NCI-H2196 treated with DMSO at 0.1 percent for 48 hours (cell line): ENCODE data around the gene COL18A1.

Source experiments
- DNase-seq: peaks from one replicate; lab custom pipeline; 2025; ENCODE audit not compliant: unreplicated experiment; lab: John Stamatoyannopoulos, UW

Gene COL18A1

DNA sequence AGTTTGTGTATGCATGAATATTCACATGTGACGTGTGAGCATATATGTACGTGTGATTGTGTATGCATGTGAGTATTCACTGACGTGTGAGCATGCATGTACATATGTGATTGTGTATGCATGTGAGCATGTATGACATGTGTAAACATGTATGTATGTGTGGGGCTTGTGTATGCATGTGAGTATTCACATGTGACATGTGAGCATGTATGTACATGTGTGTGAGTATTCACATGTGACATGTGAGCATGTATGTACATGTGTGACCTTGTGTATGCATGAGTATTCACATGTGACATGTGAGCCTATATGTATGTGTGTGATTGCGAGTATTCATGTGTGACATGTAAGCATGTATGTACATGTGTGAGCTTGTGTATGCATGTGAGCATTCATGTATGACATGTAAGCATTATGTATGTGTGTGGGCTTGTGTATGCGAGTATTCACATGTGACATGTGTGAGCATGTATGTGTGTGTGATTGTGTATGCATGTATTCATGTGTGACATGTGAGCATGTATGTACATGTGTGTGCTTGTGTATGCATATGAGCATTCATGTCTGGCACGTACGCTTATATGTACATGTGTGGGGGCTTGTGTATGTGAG, 47.8 kb downstream of the COL18A1 start:
- no peak for DNase-seq

DNA sequence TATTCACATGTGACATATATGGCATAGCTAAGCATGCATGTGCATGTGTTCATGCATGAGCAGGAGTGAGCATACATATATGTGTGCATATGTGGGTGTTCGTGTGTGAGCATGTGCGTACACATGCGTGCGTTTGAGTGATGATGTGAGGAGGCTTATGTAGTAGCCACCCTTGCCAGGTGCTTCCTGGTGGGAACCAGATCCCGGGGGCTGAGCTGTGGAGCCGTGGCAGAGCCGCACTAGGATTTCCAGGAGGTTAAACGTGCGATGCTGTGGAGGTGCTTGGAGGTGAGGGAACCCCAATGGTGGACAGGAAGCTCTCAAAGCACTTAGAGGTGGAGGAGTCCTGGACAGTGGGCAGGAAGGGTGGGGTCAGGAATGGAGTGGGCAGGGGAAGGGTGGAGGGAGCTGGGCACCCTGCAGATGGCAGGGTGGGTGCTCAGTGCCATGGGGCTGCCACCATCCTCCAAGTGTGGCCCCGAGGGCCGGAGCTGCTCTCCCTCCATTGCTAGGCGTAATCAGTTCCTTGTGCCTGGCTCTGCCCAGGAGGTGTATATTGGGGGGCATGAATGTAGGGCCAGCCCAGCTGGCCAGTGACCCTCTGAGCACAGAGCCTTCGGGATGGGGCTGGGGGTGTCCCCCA, 48.5 kb downstream of the COL18A1 start:
- no peak for DNase-seq

DNA sequence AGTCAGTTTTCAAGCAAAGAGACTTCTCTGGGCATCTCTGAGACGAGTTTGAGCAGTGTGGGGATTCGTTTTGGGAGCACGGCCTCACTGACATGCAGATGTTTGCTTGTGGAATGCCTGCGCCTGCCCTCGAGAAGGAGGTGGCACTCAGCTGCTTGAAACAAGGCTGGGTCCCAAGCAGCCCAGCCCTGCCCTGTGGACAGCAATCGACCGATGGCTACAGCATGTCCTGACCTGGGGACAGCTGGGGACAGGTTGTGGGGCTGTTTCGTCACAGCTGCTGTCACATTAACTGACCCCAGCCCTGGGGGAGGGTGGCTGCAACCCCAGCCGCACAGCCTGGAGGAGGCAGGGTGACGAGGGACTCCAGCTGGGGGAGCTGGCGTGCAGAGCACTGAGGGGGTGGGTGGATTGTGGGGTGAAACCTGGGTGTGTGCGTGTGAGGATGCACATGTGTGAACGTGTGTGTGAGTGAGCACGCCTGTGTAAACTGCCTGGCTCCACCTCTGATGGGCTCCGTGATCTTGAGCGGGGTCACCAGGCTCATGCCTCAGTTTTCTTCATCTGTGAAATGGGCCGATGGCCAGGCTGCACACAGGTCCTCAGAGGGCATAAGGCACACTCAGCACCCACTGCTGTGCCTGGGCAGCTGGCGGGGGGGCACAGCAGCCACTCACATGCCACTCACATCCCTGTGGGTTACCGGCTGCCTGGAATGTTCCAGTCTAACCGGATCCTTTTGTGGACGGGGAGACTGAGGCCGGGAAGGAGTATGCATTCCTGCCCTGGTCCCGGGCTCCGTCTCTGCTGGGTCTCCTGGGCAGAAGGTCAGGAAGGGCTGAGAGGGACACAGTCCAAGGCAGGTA, 49.3 kb downstream of the COL18A1 start:
- no peak for DNase-seq

DNA sequence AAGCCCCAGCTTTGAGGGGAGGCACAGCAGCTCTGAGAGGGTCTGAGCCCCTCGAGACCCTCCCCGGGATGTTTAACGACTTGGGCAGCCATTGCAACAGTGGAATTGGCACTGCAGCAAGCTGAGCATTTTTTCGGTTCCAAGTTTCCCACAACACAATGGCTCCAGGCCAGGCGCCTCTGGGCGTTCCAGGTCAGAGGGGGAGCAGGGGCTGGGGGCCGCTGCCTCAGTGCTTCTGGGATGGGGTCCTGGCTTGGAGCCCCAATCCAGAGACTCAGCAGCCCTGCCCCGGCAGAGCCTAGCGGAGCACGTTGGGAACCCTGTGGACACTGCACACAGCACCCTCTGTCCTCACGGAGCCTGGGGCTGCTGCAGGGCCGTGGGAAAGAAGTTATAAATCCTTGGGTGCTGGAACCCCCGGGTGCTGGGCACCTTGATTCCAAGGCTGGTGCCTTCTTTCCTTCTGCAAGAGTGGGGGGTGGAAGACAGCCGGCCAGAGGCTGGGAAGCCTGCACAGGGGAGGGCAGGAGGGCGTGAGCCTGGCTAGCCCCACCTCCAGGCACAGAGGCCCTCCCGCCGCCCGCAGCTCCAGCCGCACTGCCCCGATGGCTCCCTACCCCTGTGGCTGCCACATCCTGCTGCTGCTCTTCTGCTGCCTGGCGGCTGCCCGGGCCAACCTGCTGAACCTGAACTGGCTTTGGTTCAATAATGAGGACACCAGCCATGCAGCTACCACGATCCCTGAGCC, 50.1 kb downstream of the COL18A1 start:
- DNase-seq: peak; percentile 50

DNA sequence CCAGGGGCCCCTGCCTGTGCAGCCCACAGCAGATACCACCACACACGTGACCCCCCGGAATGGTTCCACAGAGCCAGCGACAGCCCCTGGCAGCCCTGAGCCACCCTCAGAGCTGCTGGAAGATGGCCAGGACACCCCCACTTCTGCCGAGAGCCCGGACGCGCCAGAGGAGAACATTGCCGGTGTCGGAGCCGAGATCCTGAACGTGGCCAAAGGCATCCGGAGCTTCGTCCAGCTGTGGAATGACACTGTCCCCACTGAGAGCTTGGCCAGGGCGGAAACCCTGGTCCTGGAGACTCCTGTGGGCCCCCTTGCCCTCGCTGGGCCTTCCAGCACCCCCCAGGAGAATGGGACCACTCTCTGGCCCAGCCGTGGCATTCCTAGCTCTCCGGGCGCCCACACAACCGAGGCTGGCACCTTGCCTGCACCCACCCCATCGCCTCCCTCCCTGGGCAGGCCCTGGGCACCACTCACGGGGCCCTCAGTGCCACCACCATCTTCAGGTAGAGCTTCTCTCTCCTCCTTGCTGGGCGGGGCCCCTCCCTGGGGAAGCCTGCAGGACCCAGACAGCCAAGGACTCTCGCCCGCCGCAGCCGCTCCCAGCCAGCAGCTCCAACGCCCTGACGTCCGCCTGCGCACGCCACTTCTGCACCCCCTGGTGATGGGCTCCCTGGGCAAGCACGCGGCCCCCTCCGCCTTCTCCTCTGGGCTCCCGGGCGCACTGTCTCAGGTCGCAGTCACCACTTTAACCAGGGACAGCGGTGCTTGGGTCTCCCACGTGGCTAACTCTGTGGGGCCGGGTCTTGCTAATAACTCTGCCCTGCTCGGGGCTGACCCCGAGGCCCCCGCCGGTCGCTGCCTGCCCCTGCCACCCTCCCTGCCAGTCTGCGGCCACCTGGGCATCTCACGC, 51.0 kb downstream of the COL18A1 start:
- no peak for DNase-seq

DNA sequence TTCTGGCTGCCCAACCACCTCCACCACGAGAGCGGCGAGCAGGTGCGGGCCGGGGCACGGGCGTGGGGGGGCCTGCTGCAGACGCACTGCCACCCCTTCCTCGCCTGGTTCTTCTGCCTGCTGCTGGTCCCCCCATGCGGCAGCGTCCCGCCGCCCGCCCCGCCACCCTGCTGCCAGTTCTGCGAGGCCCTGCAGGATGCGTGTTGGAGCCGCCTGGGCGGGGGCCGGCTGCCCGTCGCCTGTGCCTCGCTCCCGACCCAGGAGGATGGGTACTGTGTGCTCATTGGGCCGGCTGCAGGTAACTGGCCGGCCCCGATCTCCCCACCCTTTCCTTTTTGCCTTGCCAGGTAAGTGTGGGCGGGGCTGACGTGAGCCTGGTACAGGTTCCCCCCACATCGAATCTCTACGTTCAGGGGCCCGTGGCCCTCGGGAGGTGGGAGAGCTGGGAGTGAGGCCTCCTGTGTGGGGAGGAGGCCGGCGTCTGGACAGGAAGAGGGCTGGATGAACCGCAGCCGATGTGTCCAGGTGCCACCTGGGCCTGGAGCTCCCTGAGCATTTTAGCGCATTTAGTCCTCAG, 51.7 kb downstream of the COL18A1 start:
- DNase-seq: no peak

DNA sequence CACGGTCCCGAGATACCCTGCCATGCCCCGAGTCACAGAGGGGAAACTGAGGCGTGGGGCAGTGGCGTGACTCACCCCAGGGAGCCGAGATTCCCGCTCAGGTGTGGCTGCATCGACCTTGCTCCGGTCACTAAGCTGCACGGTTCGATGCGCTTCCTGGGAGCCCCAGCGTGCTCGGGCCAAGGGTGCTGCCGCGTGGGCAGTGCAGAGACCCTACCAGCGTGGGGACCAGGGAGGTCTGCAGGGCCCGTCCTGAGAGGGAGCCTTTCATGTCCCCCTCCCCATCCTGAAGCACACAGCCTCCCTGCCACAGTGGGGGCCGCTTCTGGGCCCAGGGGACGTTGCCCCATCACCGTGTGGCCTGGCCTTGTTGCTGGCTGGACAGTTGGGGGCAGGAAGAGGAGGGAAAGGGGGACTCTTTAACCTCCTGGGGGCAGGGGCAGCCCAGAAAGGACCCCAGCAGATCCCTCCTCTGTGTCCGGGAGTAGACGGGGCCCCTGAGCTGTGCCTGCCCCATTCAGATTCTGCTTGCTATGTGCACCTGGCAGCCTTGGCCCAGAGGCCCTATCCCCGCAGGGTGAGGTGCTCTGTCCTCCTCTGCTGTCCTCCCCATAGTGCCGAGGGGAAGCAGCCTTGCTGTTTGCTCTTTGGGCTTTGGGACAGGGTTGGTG, 52.3 kb downstream of the COL18A1 start:
- no peak for DNase-seq

DNA sequence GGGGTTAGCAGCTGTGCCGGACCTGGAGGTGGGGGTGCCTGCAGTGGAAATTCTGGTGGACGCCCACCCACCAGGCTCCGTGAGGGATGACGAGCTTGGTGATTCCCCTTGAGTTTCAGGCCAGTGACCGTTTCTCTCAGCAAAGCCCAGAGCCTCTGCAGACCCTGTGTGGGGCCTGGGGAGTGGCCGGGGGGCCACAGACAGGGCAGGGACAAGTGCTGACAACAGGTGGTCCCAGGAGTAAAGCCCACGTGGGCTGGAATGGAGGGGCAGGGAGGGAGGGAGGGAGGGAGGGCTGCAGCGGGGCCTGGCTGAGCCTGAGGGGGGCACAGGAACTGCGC, 52.8 kb downstream of the COL18A1 start:
- DNase-seq: no peak

DNA sequence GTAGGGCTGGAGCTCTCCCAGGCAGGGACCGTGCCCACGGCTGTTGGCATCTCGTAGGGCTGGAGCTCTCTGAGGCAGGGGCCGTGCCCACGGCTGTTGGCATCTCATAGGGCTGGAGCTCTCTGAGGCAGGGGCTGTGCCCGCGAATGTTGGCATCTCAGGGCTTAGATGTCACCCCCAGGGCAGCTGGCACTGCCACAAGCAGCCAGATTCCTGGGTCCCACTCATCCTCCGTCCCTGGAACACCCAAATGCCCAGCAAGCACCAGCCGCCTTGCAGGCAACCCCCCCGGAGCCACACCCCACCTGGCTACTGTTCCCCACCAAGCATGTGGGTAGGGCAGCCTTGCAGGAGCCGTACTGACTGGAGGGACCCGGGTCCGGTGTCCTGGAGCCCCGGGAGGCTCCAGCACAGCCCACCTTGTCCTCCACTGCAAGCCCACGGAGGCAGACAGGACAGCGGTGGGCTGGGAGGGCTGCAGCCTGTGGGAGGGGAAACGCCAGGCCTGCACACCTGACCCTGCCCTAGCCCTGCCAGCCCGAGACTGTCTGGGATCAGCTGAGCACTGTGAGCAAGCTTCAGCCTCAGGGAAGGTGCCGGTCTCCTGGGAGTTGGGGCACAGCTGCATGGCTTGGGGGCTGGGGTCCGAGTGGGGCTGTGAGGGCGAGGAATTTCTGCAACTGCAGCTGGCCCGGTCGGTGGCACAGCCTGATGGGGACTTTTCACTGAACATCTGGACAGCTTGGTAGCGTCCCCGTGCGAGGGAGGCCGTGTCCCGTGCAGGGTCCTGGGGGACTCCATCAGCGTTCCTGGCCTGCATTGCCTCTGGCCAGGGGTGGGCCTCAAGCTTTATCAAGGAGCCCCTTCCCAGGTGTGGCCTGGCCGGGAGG, 53.6 kb downstream of the COL18A1 start:
- DNase-seq: no peak

DNA sequence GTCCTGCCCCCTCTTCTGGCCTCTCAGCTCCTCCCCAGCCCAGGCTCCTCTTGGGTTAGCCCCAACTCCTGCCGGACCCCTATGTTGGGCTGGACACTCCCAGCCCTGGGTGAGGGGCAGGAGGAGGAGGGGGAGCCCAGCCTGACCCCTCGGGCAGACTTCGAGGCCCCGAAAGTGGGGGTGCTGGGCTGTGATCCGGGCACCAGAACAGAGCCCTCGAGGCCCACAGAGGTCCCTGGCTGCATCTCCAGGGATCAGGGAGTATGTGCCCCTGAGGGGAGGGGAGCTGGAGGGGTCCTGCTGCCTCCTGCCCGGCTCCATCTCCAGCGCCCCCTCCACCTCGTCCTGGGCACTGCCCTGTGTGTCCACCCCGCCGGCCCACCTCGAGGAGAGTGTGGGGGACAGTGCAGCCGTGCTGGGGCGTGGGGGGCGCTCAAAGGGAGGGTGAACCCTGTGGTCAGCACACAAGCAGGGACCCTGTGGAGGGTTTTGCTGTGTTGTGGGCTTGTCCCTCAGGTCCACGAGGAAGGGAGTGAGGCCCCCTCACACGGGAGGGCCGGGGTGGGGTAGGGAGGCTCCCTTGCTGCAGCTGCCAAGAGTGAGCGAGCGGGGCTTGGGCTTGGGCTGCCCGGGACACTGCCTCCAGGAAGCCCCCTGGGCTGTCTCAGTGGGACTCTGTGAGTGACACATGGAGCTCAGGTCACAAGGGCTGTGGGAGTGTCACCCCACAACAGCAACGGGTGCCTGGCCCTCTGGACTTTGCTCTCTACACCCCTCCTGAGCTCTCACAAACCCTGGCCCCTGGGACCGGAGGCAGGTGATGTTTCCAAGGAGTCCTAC, 54.4 kb downstream of the COL18A1 start:
- DNase-seq: no peak

DNA sequence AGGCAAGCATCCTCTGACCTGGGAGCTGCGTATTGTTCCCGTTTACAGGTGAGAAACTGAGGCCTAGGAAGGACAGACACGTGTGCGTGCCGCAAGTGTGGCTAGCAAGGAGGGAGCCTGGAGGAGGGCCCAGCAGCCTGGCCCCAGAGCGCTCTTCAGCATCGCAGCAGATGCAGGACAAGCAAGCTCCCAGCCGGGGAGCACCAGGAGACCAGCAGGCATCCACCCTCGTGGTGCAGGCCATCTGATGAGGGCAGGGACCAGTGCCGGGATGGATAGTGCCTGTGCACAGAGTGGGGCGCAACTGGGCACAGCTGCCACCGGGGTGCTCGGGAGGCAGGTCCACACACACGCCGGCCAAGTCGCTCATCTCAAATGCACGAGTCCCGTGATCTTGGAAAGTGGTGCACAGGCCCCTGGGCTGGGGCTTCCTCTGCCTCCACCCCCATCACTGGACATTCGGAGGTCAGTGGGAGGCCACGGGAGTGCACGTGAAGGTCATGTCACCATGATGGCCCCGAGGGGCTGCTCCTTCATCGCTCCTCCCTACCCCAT, 55.1 kb downstream of the COL18A1 start:
- no peak for DNase-seq

DNA sequence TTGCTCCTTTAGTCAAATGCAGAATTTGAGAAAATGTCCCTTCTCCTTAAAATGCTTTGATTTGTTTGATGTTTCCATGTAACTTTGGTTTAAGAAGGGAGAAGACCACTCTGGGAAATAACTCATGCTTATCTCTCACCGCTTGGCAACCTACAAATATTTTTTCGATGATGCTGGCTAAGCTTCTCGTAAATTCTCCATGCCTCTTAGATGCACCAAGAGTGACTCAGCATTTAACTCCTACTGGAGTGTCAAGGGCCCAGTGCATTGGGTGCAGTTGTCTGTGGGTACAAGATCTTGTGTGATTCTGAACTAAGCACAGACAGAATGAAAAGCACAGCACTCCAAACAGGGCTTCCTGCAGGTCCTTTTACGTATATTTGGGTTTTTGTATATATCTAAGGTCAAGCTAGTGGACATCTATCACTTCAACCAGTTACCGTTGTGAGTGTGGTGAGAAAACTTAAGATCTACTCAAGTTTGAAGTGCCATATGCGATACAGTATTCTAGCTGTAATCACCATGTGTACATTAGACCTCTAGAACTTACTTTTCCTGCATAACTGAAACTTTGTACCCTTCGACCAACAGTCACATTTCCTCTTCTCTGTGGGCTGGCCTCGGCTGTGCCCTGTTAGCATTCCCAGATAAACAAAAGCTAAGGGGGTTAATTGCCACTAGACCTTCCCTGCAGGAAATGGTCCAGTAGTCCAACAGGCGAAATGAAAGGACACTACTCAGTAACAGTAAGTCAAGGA, 55.8 kb downstream of the COL18A1 start:
- no peak for DNase-seq

DNA sequence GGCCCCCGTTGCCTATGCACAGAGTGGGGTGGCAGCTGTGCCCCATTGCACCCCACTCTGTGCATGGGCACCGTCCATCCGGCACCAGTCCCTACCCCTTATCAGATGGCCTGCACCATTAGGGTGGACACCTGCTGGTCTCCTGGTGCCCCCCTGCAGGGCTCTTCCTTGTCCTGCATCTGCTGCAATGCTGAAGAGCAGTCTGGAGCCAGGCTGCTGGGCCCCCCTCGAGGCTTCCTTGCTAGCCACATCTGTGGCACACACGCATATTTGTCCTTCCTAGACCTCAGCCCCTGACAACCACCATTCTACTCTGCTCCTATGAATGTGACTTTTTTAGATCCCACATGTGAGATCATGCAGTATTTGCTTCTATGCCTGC, 56.4 kb downstream of the COL18A1 start:
- no peak for DNase-seq

DNA sequence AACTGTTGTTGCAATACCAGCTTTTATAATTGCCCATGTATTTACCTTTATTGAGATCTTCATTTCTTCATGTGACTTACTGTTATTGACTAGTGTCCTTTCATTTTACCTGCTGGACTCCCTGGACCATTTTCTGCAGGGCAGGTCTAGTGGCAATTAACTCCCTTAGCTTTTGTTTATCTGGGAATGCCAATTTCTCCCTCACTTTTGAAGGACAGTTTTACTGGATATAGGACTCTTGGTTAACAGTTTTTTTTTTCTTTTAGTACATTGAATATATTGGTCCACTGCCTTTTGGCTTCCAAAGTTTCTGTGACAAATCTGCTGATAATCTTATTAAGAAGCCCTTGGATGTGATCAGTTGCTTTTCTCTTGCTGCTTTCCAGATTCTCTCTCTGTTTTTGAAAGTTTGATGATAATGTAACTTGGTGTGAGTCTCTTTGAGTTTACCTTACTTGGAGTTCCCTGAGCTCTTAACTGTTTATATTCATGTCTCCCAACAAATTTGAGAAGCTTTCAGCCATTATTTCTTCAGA, 56.9 kb downstream of the COL18A1 start:
- DNase-seq: no peak

DNA sequence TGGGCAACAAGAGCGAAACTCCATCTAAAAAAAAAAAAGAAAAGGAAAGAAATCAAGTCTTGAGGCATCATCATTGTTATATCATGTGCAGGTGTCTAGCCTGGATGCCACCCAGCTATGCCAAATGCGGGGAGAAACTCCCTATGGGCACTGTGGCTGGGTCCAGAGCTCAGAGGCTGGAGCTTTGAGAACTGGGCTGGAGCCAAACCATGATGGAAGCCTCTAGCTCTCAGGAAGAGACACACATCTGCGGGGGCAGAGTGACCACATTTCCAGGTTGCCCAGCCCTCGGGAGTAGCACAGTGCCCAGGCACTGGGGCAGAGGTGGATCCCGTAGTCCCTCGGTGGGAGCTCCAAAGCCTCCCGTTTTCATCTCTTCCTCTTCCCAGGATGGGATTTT, 58.9 kb downstream of the COL18A1 start:
- no peak for DNase-seq

DNA sequence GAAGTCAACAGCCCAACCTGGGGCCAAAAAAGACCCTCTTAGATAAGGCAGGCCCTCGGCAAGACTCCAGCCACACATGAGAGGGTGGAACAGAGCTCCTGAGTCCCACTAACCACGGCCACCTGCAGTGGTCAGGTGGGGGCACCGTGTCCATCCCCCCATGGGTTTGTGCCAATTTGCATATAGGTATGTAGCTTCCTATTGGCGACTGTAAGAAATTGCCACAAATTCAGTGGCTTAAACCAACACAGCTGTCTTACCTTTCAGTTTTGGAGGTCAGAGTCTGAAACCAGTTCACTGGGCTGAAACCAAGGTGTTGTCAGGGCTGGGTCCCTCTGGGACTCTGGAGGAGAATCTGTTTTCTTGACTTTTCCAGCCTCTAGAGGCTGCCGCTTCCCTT, 59.3 kb downstream of the COL18A1 start:
- DNase-seq: no peak

DNA sequence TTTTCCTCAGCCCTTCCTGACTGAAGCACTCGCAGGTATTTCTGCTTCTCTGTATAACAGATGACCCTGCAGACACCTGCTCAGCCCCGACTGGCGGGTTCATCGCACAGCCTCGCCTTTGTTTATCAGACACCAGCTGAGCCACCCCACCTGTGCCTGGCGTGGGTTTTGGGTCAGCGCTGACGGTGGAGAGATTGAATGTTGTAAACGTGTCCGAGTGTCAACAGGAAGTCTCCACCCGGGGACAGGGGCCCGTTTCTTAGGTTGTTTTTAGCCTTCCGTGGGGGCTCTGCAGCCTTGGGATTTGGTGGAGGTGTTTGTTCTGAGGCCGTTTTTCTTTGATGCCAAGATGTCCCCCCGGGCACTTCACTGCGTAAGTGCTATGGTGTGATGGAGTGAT, 60.1 kb downstream of the COL18A1 start:
- no peak for DNase-seq
